ENCODE results near the gene MTOR.

GRCh38 chr1:11194407-11195176, 67.8 kb downstream of the MTOR start:
- TF ChIP-seq, protein P1, sequence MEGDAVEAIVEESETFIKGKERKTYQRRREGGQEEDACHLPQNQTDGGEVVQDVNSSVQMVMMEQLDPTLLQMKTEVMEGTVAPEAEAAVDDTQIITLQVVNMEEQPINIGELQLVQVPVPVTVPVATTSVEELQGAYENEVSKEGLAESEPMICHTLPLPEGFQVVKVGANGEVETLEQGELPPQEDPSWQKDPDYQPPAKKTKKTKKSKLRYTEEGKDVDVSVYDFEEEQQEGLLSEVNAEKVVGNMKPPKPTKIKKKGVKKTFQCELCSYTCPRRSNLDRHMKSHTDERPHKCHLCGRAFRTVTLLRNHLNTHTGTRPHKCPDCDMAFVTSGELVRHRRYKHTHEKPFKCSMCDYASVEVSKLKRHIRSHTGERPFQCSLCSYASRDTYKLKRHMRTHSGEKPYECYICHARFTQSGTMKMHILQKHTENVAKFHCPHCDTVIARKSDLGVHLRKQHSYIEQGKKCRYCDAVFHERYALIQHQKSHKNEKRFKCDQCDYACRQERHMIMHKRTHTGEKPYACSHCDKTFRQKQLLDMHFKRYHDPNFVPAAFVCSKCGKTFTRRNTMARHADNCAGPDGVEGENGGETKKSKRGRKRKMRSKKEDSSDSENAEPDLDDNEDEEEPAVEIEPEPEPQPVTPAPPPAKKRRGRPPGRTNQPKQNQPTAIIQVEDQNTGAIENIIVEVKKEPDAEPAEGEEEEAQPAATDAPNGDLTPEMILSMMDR (conservative IDR thresholded peaks at IDR 0.05), result no peak
- TF ChIP-seq ZFX (IDR thresholded peaks at IDR 0.05), result no peak
